Measurements from ENCODE around the gene SCUBE3. TPM values are rescaled to one million over a fixed set of nuclear protein-coding genes. Genes with fewer than 3 reads are reported as not detected.

SCUBE3 gene
- total and polyA plus RNA-seq, 2 experiments from 2014 or later = 0.39 to 1.1 TPM

DNA sequence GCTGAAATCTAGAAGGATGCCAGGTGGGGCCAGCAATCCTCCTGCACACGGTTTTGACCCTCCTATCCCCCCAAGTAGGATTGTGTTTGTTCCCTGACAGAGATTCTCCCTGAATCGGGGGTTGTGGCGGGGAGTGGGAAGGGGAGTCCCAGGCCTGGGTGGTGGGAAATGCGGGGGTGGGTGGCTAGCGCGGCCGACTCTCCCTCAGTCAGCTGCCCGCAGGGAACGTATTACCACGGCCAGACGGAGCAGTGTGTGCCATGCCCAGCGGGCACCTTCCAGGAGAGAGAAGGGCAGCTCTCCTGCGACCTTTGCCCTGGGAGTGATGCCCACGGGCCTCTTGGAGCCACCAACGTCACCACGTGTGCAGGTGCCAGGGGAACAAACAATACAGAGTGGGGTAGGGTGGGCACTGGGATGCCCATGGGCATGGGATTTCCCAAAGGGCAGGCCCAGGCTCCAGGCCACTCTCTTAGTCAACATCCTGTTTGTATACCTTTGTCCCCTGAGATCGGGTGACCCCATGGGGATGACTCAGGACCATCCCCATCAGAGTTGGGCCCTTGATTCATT lies 29.7 kb downstream of the SCUBE3 start (continued):
- TF ChIP-seq ZNF331 (CRISPR knock-in tag; IDR thresholded peaks at IDR 0.05; ENCODE audit: low read depth) (no peak), JUNB (IDR thresholded peaks at IDR 0.05; ENCODE audit: unreplicated experiment) (no peak), POLR2AphosphoS5 (IDR thresholded peaks at IDR 0.05; ENCODE audit: low read depth) (no peak), CREB1 (CRISPR knock-in tag; IDR thresholded peaks at IDR 0.05; ENCODE audit: low read depth) (no peak), EZH2phosphoT487 (IDR thresholded peaks at IDR 0.05; ENCODE audit: unreplicated experiment) (no peak)
- TF ChIP-seq, protein P1, sequence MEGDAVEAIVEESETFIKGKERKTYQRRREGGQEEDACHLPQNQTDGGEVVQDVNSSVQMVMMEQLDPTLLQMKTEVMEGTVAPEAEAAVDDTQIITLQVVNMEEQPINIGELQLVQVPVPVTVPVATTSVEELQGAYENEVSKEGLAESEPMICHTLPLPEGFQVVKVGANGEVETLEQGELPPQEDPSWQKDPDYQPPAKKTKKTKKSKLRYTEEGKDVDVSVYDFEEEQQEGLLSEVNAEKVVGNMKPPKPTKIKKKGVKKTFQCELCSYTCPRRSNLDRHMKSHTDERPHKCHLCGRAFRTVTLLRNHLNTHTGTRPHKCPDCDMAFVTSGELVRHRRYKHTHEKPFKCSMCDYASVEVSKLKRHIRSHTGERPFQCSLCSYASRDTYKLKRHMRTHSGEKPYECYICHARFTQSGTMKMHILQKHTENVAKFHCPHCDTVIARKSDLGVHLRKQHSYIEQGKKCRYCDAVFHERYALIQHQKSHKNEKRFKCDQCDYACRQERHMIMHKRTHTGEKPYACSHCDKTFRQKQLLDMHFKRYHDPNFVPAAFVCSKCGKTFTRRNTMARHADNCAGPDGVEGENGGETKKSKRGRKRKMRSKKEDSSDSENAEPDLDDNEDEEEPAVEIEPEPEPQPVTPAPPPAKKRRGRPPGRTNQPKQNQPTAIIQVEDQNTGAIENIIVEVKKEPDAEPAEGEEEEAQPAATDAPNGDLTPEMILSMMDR (conservative IDR thresholded peaks at IDR 0.05; ENCODE audit: low read depth in 2 of 2) = no peak
- TF ChIP-seq, protein P2, sequence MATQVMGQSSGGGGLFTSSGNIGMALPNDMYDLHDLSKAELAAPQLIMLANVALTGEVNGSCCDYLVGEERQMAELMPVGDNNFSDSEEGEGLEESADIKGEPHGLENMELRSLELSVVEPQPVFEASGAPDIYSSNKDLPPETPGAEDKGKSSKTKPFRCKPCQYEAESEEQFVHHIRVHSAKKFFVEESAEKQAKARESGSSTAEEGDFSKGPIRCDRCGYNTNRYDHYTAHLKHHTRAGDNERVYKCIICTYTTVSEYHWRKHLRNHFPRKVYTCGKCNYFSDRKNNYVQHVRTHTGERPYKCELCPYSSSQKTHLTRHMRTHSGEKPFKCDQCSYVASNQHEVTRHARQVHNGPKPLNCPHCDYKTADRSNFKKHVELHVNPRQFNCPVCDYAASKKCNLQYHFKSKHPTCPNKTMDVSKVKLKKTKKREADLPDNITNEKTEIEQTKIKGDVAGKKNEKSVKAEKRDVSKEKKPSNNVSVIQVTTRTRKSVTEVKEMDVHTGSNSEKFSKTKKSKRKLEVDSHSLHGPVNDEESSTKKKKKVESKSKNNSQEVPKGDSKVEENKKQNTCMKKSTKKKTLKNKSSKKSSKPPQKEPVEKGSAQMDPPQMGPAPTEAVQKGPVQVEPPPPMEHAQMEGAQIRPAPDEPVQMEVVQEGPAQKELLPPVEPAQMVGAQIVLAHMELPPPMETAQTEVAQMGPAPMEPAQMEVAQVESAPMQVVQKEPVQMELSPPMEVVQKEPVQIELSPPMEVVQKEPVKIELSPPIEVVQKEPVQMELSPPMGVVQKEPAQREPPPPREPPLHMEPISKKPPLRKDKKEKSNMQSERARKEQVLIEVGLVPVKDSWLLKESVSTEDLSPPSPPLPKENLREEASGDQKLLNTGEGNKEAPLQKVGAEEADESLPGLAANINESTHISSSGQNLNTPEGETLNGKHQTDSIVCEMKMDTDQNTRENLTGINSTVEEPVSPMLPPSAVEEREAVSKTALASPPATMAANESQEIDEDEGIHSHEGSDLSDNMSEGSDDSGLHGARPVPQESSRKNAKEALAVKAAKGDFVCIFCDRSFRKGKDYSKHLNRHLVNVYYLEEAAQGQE (IDR thresholded peaks at IDR 0.05; ENCODE audit: unreplicated experiment) = no peak
- TF ChIP-seq, protein P3, sequence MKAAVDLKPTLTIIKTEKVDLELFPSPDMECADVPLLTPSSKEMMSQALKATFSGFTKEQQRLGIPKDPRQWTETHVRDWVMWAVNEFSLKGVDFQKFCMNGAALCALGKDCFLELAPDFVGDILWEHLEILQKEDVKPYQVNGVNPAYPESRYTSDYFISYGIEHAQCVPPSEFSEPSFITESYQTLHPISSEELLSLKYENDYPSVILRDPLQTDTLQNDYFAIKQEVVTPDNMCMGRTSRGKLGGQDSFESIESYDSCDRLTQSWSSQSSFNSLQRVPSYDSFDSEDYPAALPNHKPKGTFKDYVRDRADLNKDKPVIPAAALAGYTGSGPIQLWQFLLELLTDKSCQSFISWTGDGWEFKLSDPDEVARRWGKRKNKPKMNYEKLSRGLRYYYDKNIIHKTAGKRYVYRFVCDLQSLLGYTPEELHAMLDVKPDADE (IDR thresholded peaks at IDR 0.05) = no peak

DNA sequence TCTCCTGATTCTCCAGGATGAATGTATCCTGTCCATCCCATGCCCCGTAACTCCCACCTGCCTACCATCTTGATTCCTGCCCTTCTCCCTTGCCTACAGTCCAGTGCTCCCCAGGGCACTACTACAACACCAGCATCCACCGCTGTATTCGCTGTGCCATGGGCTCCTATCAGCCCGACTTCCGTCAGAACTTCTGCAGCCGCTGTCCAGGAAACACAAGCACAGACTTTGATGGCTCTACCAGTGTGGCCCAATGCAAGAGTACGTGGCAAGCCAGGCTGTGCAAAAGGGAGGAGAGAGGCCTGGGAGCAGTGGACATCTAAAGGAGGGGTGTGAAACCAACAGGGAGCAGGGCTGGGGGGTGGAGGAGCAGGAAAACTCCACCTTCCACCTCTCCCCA lies 30.8 kb downstream of the SCUBE3 start:
- Mint-ChIP-seq H3K4me3 (no peak overlapping the region), H3K36me3 (ENCODE audit: low read depth) (no peaks in the 10 kb centered on the region; the same call in 2 of the 3 replicates), H3K4me1 (peaks cover 42% of the 10 kb centered on the region), H3K9me3 (no peaks in the 10 kb centered on the region), H3K27ac (no peak overlapping the region), H3K27me3 (ENCODE audit: insufficient read depth, low read depth, poor library complexity) (peaks cover 21% of the 10 kb centered on the region)
- Histone ChIP-seq H3K4me1 (ENCODE audit: insufficient read depth) (peaks cover 19% of the 10 kb centered on the region), H2AFZ (no peak overlapping the region), H3K27ac (ENCODE audit: low read depth) (no peak overlapping the region), H3K79me2 (replicated peaks; ENCODE audit: insufficient read depth) (no peaks in the 10 kb centered on the region), H3K9me2 (ENCODE audit: insufficient read depth) (no peaks in the 10 kb centered on the region), H3K4me3 (no peak overlapping the region), H3K27me3 (ENCODE audit: insufficient read depth) (peaks cover 12% of the 10 kb centered on the region), H3K36me3 (ENCODE audit: insufficient read depth) (no peaks in the 10 kb centered on the region), H3F3A (replicated peaks; ENCODE audit: low read depth) (no peaks in the 10 kb centered on the region), H4K20me1 (replicated peaks; ENCODE audit: insufficient read depth) (peaks cover 22% of the 10 kb centered on the region), H3K4me2 (no peak overlapping the region)
- ATAC-seq = no peak
- no peak for DNase-seq (ENCODE audit: low spot score)
- no peak for TF ChIP-seq POLR2AphosphoS5 (IDR thresholded peaks at IDR 0.05; ENCODE audit: low read depth)
- TF ChIP-seq, protein P1 (conservative IDR thresholded peaks at IDR 0.05; ENCODE audit: low read depth in 2 of 2) = no peak
- TF ChIP-seq ZNF331 (CRISPR knock-in tag; IDR thresholded peaks at IDR 0.05; ENCODE audit: low read depth) = no peak
- no peak for TF ChIP-seq EZH2phosphoT487 (IDR thresholded peaks at IDR 0.05; ENCODE audit: unreplicated experiment)
- TF ChIP-seq EZH2 (IDR thresholded peaks at IDR 0.05; ENCODE audit: low read depth, unreplicated experiment) = no peak
- no peak for TF ChIP-seq CREB1 (CRISPR knock-in tag; IDR thresholded peaks at IDR 0.05; ENCODE audit: low read depth)
- TF ChIP-seq STAT1 (IDR thresholded peaks at IDR 0.05; ENCODE audit: unreplicated experiment) = no peak
- TF ChIP-seq JUNB (IDR thresholded peaks at IDR 0.05; ENCODE audit: unreplicated experiment) = no peak

All from GM23338 (cell line).